Testis (tissue), 2 donors: ENCODE data around the gene GUCA2A.

Experiments used
- POLR2A ChIP-seq: fragments of 450-650 bp; IDR thresholded peaks from one replicate; pipeline ENCODE4 v1.6.1; 2017; ENCODE audit warnings: antibody characterized with exemption, mild to moderate bottlenecking, moderate library complexity
- TF ChIP-seq, protein P1 (sequence below), 3 experiments: fragments of 450-650 bp in 2 of 3; fragments of 200-600 bp in 1 of 3; sonication (generic) in 1 of 3; IDR thresholded peaks; one replicate each; pipeline ENCODE4 v1.5.1; 2016 to 2019; ENCODE audit warnings: antibody characterized with exemption in 3 of 3, mild to moderate bottlenecking in 2 of 3, moderate library complexity in 1 of 3

- TF ChIP-seq, protein P1, sequence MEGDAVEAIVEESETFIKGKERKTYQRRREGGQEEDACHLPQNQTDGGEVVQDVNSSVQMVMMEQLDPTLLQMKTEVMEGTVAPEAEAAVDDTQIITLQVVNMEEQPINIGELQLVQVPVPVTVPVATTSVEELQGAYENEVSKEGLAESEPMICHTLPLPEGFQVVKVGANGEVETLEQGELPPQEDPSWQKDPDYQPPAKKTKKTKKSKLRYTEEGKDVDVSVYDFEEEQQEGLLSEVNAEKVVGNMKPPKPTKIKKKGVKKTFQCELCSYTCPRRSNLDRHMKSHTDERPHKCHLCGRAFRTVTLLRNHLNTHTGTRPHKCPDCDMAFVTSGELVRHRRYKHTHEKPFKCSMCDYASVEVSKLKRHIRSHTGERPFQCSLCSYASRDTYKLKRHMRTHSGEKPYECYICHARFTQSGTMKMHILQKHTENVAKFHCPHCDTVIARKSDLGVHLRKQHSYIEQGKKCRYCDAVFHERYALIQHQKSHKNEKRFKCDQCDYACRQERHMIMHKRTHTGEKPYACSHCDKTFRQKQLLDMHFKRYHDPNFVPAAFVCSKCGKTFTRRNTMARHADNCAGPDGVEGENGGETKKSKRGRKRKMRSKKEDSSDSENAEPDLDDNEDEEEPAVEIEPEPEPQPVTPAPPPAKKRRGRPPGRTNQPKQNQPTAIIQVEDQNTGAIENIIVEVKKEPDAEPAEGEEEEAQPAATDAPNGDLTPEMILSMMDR (IDR thresholded peaks at IDR 0.05) = no peak
- TF ChIP-seq POLR2A = no peak
These were observed 26.8 kb upstream of the GUCA2A start for GRCh38 chr1:42191319-42191718.
